ENCODE data around the gene TNFAIP2.

- no peak for TF ChIP-seq CTCF (IDR thresholded peaks at IDR 0.05; ENCODE audit: low read length)
- TF ChIP-seq EZH2 (optimal IDR thresholded peaks at IDR 0.05; ENCODE audit: low read depth, low read length): no peak
These were observed 22.8 kb upstream of the TNFAIP2 start for GRCh38 chr14:103100281-103101121.
